HG02970 (cell line): Measurements from ENCODE around the gene RBM47.
"Not testable (repeated sequence)": the region's sequence is repeated elsewhere in the genome, so short reads cannot be mapped to it uniquely, and the experiment has no call there.

Experiments
- ATAC-seq: cut with Tn5 transposase; IDR thresholded peaks from one replicate; pipeline ENCODE4 v1.9.1; 2021; ENCODE audit warnings: mild to moderate bottlenecking, moderate library complexity, moderate number of reproducible peaks; ENCODE audit not compliant: unreplicated experiment, low FRiP score

Gene RBM47

DNA sequence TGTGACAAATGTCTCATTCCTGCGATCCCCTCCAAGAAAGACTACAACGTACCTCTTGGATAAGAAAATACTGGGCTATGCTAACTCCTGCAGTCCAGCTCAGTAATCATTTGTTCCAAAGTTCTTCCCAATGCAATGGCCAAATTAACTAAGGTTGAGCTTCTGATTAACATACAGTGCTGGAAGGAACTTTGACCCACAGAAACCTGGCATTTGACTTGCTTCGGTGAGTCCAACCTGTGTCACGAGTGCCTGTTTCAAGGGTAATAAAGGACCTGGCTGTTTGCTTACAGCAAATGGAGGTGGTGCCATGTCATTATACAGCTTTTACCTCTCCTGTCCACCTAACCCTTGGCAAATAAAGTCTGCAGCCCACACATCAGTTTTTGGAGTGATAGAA lies 83.2 kb downstream of the RBM47 start:
- ATAC-seq = no peak

DNA sequence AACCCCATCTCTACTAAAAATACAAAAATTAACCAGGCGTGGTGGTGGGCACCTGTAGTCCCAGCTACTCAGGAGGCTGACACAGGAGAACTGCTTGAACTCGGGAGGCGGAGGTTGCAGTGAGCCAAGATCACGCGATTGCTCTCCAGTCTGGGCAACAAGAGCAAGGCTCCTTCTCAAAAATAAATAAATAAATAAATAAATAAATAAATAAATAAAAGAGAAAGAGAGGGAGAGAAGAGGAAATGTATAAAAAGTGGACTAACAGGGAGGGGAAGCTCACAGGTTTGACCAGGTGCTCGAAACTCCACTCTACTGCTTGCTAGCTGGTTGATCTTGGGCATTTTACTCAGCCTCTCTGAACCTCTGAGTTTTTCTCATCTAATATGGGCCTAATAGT lies 84.2 kb downstream of the RBM47 start:
- not testable (repeated sequence) for ATAC-seq

DNA sequence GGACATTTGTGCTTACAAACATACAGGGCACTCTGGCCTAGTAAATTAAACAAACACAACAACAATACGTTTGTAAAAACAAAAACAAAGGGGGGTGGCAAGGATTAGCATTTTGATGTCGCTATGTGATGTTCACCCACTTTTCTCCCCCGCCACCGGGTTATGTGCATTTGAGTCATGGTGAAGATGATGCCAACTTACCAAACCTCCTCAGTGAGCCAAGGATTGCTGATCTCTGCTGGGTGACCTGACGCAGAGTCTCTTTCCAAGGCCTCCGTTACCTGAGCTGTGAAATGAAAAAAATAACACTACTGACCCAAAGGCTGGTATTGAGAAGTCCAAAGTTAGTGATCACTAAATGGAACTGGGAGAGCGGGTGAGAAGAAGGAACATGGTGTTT lies 85.4 kb downstream of the RBM47 start:
- no peak for ATAC-seq

DNA sequence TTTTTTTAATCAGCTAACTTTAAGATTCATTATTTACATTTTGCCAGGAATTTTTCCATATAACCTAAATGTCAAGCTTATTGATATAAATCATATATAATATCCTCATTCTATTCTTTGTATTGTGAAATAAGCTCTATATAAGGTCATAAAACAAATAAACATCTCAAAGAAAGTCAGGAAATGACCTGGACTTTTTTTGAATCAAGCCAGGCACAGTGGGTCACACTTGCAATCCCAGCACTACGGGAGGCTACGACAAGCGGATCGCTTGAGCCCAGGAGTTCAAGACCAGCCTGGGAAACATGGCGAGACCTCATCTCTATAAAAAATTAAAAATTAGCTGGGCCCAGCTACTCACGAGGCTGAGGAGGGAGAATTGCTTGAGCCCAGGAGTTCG lies 88.9 kb downstream of the RBM47 start:
- ATAC-seq = no peak

DNA sequence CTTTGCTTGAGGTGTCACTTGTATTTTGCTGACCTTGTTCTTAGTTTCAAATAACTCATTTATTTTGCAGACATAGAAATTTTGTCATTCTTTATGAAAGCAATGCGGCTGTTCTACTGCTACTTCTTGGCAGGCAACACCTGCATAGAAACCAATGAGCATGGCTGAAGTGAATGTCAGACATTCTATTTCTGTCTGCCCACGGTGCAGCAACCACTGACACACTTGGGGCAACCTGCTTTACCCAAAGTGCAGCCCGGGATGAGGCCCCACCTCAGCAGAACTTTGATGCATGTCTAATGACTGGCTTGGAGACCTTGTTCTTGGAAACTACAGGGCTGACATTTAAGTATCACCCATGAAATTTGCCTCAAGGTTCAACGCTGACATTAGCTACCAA lies 93.6 kb downstream of the RBM47 start:
- ATAC-seq = no peak

DNA sequence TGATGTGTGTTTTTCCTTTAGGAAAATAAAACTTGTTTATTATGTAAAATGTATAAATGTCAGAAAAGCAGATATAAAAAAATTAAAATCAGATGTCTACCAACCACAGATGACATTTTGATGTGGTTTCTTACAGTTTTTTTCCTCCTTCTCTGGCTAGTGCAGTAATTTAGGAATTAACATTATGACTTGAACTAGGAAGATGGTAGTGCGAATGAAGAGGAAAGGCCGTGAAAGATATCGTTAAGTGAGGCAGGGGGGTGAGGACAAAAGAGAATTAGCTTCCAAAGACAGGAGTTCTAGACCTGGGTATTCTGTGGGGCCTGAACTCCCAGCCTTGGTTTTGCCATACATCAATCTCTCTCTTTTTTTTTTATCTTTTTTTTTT lies 98.0 kb downstream of the RBM47 start:
- ATAC-seq = no peak

DNA sequence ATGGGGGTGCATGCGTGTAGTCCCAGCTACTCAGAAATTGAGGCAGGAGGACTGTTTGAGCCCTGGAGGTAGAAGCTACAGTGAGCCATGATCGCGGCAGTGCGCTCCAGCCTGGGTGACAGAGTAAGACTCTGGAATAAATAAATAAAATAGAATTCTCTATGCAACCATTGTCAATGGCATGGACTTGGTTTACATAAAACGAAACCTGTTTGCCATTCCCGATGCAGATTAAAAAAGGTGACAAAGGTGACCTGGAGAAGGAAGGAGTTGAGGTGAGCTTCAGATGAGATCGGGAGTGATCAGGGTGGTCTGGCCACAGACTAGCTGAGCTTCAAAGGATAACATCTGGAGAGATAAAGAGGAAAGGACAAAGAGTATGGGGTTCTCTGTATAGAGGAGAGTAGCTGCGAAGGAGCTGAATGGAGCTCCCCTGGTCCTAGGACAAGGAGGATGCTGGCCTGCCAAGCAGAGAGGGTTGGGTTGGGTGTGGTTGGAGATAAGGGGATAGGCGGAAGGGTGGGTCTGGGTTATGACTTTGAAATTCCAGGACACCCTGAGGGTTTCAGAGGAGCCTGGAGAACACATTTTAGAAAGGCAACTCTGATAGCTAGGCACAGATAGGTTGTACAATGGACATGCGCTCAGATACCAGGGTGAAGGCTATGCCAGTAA lies 98.6 kb downstream of the RBM47 start:
- no peak for ATAC-seq

DNA sequence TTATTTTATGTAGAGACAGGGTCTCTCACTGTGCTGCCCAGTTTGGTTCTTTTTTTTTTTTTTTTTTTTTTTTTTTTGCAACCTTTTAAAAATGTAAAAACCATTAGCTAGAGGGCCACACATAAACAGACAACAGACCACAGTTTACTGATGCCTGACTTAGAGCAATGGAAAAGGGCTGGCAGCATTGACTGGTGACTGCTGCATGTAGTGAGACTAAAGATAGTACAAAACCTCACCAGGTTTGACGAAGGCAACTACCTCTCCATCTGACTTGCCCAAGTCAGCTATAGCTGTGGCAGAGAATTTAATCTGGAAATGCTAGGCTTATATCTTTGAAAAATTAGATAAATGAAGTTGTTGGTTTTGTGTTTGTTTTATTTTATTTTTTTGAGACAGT lies 102.9 kb downstream of the RBM47 start:
- ATAC-seq = no peak

DNA sequence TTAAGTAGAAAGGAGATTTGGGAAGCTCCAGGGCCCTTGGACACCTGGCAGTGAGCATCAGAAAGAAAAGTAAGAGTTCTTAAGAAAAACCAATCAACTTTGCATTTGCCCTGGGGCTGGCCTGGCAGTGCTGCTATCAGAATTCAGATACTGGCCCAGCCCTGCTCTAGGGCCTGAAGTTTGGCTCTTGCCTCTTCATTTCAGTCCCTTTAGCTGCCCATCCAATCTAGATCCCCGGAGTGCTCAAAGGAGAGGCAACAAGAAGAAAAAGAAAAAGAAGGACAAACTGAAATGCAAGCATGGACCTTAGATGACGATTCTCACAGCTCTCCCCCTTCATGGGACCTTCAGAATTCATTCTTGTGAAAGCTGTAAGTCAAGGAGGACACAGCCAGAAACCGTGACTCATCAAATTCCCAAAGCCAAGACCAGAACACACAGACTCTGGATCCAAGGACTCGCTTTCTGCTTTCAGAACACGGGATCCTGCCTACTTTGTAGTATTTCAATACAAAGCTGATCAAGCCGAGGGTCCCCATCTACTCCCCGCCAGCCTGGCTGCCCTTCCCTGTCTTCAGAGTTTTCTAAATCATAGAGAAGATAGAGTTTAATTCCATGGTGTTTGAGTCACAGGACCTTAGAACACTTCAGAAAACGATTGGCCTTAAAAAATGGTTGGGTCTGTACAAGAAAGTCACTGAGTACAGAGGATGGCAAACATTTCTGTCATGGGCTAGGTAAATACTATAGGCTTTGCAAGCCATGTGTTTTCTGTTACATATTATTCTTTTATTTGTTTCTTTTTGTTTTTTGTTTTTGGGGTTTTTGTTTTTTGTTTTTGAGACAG lies 103.7 kb downstream of the RBM47 start:
- ATAC-seq = no peak

DNA sequence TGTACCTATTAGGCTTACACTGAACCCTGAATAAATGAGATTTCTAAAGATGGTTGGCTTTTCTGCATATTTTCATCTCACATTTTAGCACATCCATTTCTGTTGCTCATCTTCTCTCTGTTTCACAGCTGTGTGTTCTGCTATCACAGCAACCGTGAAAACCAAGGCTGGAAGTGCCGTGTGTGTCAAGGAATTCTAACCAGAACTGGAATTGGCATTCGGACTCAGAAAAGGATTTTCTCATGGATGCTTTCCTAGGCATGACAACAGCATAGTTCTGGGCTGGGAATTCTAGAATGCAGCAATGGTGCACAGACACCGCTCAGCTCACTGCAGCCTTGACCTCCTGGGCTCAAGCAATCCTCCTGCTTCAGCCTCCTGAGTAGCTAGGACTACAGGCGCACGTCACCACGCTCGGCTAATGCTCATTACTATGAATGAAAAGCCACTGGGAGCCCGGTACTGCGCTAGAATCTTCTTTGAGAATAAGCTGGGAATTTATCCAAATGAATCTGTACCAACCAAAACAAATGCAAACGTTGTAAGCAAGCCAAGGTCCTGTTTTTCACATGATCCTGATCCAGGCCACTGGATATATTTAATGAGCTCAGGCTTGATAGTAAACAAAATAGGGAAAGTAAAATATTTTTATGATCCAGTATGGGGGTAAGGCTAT lies 105.2 kb downstream of the RBM47 start:
- no peak for ATAC-seq

DNA sequence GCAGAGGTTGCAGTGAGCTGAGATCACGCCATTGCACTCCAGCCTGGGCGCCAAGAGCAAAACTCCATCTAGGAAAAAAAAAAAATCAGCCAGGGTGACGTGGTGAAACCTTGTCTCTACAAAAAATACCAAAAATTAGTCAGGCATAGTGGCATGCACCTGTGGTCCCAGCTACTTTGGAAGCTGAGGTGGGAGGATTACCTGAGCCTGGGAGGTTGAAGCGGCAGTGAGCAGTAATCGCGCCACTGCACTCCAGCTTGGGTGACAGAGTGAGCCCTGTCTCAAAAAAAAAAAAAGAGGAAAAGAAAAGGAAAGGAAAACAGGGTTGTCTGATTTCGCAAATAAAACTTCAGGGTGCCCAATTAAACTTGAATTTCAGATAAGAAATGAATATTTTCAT lies 106.1 kb downstream of the RBM47 start:
- ATAC-seq = no peak

DNA sequence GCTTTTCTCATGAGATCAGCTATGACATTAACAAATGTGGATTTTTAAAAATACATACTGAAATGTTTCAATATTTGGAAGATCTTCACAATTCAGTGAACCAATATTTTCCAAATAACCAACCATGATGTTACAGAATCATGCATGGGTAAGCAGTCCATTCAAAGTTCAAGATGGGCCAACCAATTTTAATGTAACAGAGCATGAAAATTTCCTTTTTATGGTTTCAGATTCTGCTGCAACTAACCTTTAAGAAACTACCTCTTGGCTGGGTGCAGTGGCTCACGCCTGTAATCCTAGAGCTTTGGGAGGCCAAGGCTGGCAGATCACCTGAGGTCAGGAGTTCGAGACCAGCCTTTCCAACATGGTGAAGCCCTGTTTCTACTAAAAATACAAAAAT lies 107.7 kb downstream of the RBM47 start:
- no peak for ATAC-seq

DNA sequence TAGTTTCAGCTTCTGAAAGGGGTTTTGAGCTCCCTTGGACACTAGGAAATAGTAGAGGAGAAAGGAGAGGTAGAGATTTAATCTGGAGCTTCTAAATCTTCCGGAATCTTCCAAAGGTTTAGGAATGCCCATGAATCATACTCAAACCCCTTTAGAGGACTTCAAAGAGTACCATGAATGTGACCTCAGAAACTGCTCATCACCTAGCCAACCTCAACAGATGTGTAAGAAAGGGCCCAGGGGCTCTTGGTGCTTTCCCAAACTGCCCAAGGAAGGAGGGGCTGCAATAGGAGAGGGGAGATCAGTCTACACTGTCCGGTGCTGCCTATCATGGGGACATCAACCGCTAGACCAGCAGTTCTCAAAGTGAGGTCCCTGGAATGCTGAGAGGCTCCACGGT lies 109.1 kb downstream of the RBM47 start:
- ATAC-seq = no peak

DNA sequence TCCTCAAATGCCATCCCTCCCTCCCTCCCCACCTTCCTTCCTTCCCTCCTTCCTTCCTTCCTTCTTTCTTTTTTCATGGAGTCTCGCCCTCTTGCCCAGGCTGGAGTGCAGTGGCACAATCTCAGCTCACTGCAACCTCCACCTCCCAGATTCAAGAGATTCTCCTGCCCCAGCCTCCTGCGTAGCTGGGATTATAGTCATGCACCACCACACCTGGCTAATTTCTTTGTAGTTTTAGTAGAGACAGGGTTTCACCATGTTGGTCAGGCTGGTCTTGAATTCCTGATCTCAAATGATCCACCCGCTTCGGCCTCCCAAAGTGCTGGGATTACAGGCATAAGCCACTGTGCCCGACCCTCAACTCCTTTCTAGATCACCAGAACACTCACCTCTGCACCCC lies 112.6 kb downstream of the RBM47 start:
- not testable (repeated sequence) for ATAC-seq

DNA sequence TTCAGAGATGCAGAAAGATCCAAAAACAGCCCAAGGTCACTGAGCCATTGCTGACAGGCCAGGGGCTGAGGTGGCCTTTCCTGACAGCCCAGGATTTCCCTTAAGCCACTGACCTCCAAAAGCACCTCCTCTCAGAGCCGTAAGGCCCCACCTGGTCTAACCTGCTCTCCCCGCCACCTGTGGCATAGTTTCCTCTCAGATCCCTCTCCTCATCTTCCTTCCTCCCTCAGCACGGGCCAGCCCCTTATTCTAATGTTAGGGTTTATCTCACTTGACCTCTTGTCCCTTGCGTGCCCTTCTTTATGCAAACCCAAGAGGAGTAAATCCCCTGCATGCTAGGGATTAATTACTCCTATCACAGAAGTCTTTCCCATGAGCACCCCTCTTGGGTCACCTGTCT lies 113.0 kb downstream of the RBM47 start:
- no peak for ATAC-seq

DNA sequence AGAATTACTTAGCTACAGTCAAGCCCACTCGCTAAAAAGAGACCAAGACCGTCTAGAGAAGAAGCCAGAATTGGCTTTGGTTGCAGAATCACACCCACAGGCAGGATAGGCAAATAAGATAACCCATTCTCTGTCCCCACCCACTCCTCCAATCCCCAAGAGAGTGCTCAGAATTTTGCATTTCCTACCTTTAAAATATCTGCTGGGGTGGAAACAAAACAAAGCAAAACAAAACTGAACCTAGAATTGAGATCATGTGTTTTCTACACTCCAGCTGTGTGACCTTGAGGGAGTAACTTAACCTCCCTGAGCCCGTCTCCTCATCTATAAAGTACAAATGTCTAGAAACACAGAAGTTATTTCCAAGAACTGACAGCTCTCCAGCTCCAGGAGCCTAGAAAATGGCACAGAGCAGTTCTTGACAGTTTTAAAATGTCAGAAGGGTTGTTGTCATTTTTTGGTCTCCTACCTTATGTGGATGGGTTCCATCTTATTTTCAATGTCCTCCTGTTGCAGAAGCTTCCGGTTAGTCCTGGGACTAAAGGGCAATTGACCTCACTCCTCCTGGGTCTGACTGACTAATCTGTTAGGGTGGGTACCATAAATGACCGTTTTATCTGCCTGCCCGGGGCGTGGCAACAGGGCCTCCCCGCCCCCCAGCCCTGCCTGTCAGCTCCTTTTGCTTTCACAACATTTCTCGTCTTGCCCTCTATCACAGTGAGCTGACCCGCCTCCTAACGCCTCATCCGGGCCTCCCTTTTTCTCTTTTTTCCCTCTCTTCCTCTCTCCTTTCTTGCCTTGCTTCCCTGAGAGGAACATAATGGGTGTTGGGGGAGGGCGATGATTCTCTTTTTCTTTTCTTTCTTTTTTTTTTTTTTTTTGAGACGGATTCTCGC lies 114.0 kb downstream of the RBM47 start:
- ATAC-seq = peak; percentile 65

DNA sequence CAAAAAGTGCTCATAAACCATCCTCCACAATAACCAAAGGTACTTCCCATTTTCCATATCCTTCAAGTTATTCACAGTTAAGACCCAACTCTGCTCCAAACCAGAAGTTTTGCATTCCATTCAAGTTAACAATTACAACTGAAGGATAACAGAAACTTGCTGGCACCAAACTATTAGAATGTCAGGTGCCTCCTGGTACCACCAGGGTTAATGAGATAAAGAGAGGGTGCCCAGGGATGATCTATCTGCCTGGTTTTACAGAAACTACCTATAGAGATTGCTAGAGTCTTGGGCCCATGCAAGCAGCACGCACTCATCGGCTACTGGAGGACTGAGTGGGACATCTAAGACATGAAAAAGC lies 114.6 kb downstream of the RBM47 start:
- no peak for ATAC-seq

DNA sequence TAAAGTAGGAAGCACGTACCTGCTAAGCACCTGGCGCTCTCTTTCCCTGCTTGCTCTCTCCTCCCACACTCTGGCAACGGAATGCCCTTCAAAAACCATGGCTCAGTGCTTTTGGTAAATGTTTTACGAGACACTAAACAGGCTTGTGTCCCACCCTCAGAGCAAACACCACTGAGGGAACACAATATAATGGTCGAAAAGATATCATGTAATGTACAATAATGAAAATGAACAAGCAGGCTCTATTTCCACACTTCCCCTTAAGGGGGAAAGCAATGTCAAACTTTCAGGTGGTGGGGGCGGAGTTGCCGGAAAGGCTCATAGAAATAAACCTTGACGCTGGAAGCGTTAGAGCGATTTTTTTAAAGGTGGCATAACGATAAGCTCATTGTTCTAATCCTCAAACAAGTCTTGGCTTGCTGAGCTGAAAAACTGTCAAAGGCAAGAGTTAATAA lies 115.1 kb downstream of the RBM47 start:
- no peak for ATAC-seq

DNA sequence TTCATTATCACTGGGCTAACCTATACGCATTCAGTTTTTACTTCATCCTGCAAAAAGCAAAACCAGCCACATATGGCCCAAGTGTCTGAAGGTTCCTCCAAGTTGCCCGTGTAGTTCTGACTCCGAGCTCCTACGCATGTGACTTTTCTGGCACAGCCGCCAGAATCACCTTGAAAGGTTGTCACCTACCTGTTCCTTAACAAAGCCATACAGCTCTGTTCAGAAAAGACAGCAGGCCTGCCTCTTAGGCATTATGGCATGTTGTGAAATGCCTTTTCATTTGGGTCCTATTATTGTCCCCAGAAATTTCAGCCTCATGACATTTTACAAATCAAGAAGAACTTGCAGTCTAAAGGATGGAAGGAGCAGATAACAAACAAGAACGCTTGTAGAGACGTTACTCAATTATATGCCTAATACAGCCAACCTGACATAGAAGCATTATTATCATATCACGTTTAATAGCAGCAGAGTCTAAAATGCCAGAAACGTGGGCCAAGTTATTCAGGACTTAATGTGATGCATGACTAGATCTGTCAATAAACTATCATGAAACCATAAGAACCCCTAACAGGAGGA lies 118.5 kb downstream of the RBM47 start:
- no peak for ATAC-seq

DNA sequence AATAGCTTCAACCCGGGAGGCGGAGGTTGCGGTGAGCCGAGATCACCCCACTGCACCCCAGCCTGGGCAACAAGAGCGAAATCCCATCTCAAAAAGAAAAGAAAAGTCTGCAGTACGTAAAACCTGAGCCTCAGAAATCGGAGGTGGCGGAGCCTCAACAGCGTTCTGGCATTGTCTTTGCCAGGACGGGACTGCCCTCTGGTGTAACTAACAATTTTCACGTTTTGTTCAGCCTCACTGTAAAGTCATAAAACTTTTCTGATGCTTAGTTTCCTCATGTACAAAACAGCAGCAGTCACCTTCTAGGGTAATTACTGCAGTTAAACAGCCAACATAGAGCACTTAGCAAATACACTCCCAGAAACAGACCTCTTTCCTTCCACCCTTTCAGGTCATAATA lies 121.7 kb downstream of the RBM47 start:
- ATAC-seq = no peak
